Caco-2 (cell line): Measurements from ENCODE around the gene NIPAL3. TPM values are rescaled to one million over a fixed set of nuclear protein-coding genes. Genes with fewer than 3 reads are reported as not detected.
A peak's percentile ranks its signal among the peaks of the same experiment; 100 is the strongest.

Experiments used
- BruUV-seq: library from RNA; stranded (reverse); fragments of 400-500 nt; replicated peaks from 2 replicates; lab custom pipeline; 2021; lab: Mats Ljungman, UMichigan
- CTCF ChIA-PET: fragments of 300-600 bp; sonication (Branson Sonifier 250); formaldehyde crosslinking; loops from one replicate; lab custom pipeline; 2022; ENCODE audit warnings: antibody characterized with exemption; lab: Charles Lee
- POLR2A ChIA-PET: fragments of 300-600 bp; sonication (Branson Sonifier 250); formaldehyde crosslinking; loops from one replicate; lab custom pipeline; 2022; ENCODE audit warnings: antibody characterized with exemption; lab: Charles Lee
- DNase-seq, 2 experiments: peaks; one replicate each; pipeline versions ENCODE4 v3.0.0 to v3.0.0-alpha.2; 2020 to 2022
- H3K27me3 ChIP-seq: replicated peaks from 2 replicates; pipeline ENCODE4 v1.6.0; 2011; ENCODE audit warnings: low read length; ENCODE audit not compliant: control insufficient read depth, insufficient read depth
- H3K36me3 ChIP-seq: 2 replicates; pipeline ENCODE4 v1.5.1; 2011; ENCODE audit warnings: low read length; ENCODE audit not compliant: control insufficient read depth, insufficient read depth
- H3K4me1 ChIP-seq: fragments of 250-450 bp; sonication (Bioruptor Pico); 2 replicates; pipeline ENCODE4 v1.5.1; 2020; ENCODE audit warnings: mild to moderate bottlenecking
- H3K4me3 ChIP-seq: 2 replicates; pipeline ENCODE4 v1.5.1; 2011; ENCODE audit warnings: low read depth, mild to moderate bottlenecking, control low read depth, low read length
- H3K9me3 ChIP-seq: fragments of 250-450 bp; sonication (Bioruptor Pico); 2 replicates; pipeline ENCODE4 v1.5.1; 2020; ENCODE audit warnings: mild to moderate bottlenecking, moderate library complexity
- H3K27ac Mint-ChIP-seq: one replicate; pipeline ENCODE4 v1.8.0; 2022; ENCODE audit warnings: mixed read lengths; ENCODE audit not compliant: unreplicated experiment
- H3K27me3 Mint-ChIP-seq: one replicate; pipeline ENCODE4 v1.8.0; 2022; ENCODE audit warnings: mixed read lengths; ENCODE audit not compliant: insufficient read depth, unreplicated experiment
- H3K36me3 Mint-ChIP-seq: one replicate; pipeline ENCODE4 v1.8.0; 2022; ENCODE audit warnings: mild to moderate bottlenecking, mixed read lengths; ENCODE audit not compliant: insufficient read depth, unreplicated experiment
- H3K4me1 Mint-ChIP-seq: one replicate; pipeline ENCODE4 v1.8.0; 2022; ENCODE audit warnings: low read depth, mixed read lengths; ENCODE audit not compliant: unreplicated experiment
- H3K4me3 Mint-ChIP-seq: one replicate; pipeline ENCODE4 v1.8.0; 2022; ENCODE audit warnings: mild to moderate bottlenecking, moderate library complexity, mixed read lengths; ENCODE audit not compliant: unreplicated experiment
- H3K9me3 Mint-ChIP-seq: one replicate; pipeline ENCODE4 v1.8.0; 2022; ENCODE audit warnings: mixed read lengths; ENCODE audit not compliant: unreplicated experiment
- CTCF ChIP-seq, 2 experiments: fragments of 200-600 bp in 1 of 2; IDR thresholded peaks; 1 replicate in 1 of 2; 2 replicates in 1 of 2; pipeline versions ENCODE4 v1.5.1 to v1.8.0; 2011 to 2022; ENCODE audit warnings: antibody characterized with exemption in 1 of 2, control low read depth in 1 of 2, inconsistent platforms in 1 of 2, low read depth in 1 of 2, low read length in 1 of 2, mild to moderate bottlenecking in 1 of 2, moderate library complexity in 1 of 2; ENCODE audit not compliant: insufficient read depth in 1 of 2, severe bottlenecking in 1 of 2, unreplicated experiment in 1 of 2
- intact Hi-C: fragments of 100-400 bp; cut with micrococcal nuclease; formaldehyde crosslinking; loops from one replicate; pipeline ENCODE4 v1.10.0; 2022; ENCODE audit not compliant: unreplicated experiment
- total RNA-seq: library from RNA; stranded (reverse); gene quantifications from 2 replicates; pipeline ENCODE4 v1.2.3, GENCODE V29; 2022

The NIPAL3 gene
- total RNA-seq, 1 experiment from 2014 or later: 9.2 TPM

GRCh38 chr1:24384251-24385090, 31.1 kb upstream of the NIPAL3 start:
- no peak for DNase-seq
- Mint-ChIP-seq H3K36me3 (no peaks in the 10 kb centered on the region), H3K4me1 (peaks cover 10% of the 10 kb centered on the region), H3K27ac (no peak overlapping the region), H3K9me3 (no peaks in the 10 kb centered on the region), H3K4me3 (no peak overlapping the region), H3K27me3 (no peaks in the 10 kb centered on the region)
- H3K27me3 ChIP-seq: no peaks in the 10 kb centered on the region
- ChIA-PET POLR2A (interaction anchor here (0.5 kb wide), 1 partner anchor 234 kb away, joined by 4 read pairs; no protein-coding TSS in a partner anchor), CTCF (interaction anchor here (0.6 to 0.7 kb wide), 2 partner anchors 31 to 71 kb away, joined by 3 read pairs; partner anchors contain the start of gene NIPAL3)
- intact Hi-C loops: no loop called here
- no peak overlapping the region for H3K4me3 ChIP-seq
- no peaks in the 10 kb centered on the region for H3K9me3 ChIP-seq
- TF ChIP-seq CTCF (IDR thresholded peaks at IDR 0.05; ENCODE audit: insufficient read depth in 1 of 2, low read depth in 1 of 2, low read length in 1 of 2, severe bottlenecking in 1 of 2, unreplicated experiment in 1 of 2): no peak
- BruUV-seq: no TSS peak
- H3K4me1 ChIP-seq: peaks cover 19% of the 10 kb centered on the region
- no peaks in the 10 kb centered on the region for H3K36me3 ChIP-seq

GRCh38 chr1:24385160-24385940, 30.3 kb upstream of the NIPAL3 start:
- no peaks in the 10 kb centered on the region for H3K9me3 ChIP-seq
- no peaks in the 10 kb centered on the region for H3K27me3 ChIP-seq
- intact Hi-C loops: no loop called here
- Mint-ChIP-seq H3K4me1 (peaks cover 14% of the 10 kb centered on the region), H3K27me3 (no peaks in the 10 kb centered on the region), H3K36me3 (peaks cover 4% of the 10 kb centered on the region), H3K27ac (no peak overlapping the region), H3K9me3 (no peaks in the 10 kb centered on the region), H3K4me3 (no peak overlapping the region)
- no TSS peak for BruUV-seq
- no peaks in the 10 kb centered on the region for H3K36me3 ChIP-seq
- peak in 1 of 2 experiments; percentile 25 for DNase-seq
- CTCF ChIA-PET: no interaction called here
- peaks cover 13% of the 10 kb centered on the region for H3K4me1 ChIP-seq
- H3K4me3 ChIP-seq: no peak overlapping the region
- POLR2A ChIA-PET: no interaction called here
- peak in 1 of 2 experiments; percentile 63 for TF ChIP-seq CTCF (IDR thresholded peaks at IDR 0.05; ENCODE audit: insufficient read depth in 1 of 2, low read depth in 1 of 2, low read length in 1 of 2, severe bottlenecking in 1 of 2, unreplicated experiment in 1 of 2)

- Histone ChIP-seq H3K9me3 (no peaks in the 10 kb centered on the region), H3K36me3 (no peaks in the 10 kb centered on the region), H3K4me1 (0 out of 2 replicates have a peak, but pooled peaks cover 8% of the 10 kb centered on the region), H3K27me3 (no peaks in the 10 kb centered on the region), H3K4me3 (no peak overlapping the region)
- Mint-ChIP-seq H3K4me3 (no peak overlapping the region), H3K36me3 (peaks cover 6% of the 10 kb centered on the region), H3K27me3 (no peaks in the 10 kb centered on the region), H3K9me3 (no peaks in the 10 kb centered on the region), H3K27ac (no peak overlapping the region), H3K4me1 (peaks cover 16% of the 10 kb centered on the region)
- TF ChIP-seq CTCF (IDR thresholded peaks at IDR 0.05; ENCODE audit: insufficient read depth in 1 of 2, low read depth in 1 of 2, low read length in 1 of 2, severe bottlenecking in 1 of 2, unreplicated experiment in 1 of 2): no peak
- no peak for DNase-seq
- intact Hi-C loops: no loop called here
- ChIA-PET CTCF (no interaction called here), POLR2A (no interaction called here)
- BruUV-seq: no TSS peak
Measured at GRCh38 chr1:24386241-24386640, 29.4 kb upstream of the NIPAL3 start.
